ENCODE results near the gene APBA1.

The APBA1 gene

GRCh38 chr9:69621730-69622460 lies 50.3 kb downstream of the APBA1 start:
- intact Hi-C loops (cut with DNase I; ENCODE audit: low total_unique reads) = no loop called here
- Histone ChIP-seq H3K4me3 (no peak overlapping the region), H3K9me3 (no peaks in the 10 kb centered on the region), H3K27me3 (no peaks in the 10 kb centered on the region), H3K36me3 (no peaks in the 10 kb centered on the region), H3K27ac (no peak overlapping the region), H3K4me1 (no peaks in the 10 kb centered on the region)
- no peak for TF ChIP-seq CTCF (IDR thresholded peaks at IDR 0.05)
- no peak for DNase-seq

DNA sequence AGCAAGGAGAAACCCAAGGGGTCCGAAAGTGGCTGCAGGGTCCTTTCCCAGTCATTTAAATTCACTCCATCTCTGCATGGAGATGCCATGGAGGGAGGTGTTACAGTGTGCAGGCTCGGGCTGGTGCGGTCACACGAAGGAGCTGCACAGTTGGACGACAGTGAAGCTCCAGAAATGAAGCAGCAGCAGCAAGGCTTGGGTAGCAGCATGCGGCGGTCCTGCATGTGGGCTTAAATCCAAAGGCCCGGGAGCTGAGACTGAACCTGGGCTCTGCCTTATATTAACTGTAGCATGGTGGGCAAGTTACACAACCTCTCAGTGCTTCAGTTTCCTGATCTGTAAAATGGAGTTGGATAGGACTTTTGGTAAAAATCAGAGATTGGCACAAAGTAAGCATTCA lies 51.4 kb downstream of the APBA1 start:
- no peak for TF ChIP-seq CTCF (IDR thresholded peaks at IDR 0.05)
- Histone ChIP-seq H3K4me3 (no peak overlapping the region), H3K9me3 (no peaks in the 10 kb centered on the region), H3K4me1 (no peaks in the 10 kb centered on the region), H3K36me3 (no peaks in the 10 kb centered on the region), H3K27me3 (no peaks in the 10 kb centered on the region), H3K27ac (no peak overlapping the region)
- no peak for DNase-seq
- intact Hi-C loops (cut with DNase I; ENCODE audit: low total_unique reads) = no loop called here

- Histone ChIP-seq H3K27me3 (no peaks in the 10 kb centered on the region), H3K27ac (no peak overlapping the region), H3K4me3 (no peak overlapping the region), H3K4me1 (no peaks in the 10 kb centered on the region), H3K36me3 (no peaks in the 10 kb centered on the region), H3K9me3 (no peaks in the 10 kb centered on the region)
- no peak for DNase-seq
- no peak for TF ChIP-seq CTCF (IDR thresholded peaks at IDR 0.05)
- intact Hi-C loops (cut with DNase I; ENCODE audit: low total_unique reads) = no loop called here
Observed at GRCh38 chr9:69619233-69619632, 52.9 kb downstream of the APBA1 start.

- intact Hi-C loops (cut with DNase I; ENCODE audit: low total_unique reads) = no loop called here
- Histone ChIP-seq H3K9me3 (no peaks in the 10 kb centered on the region), H3K27me3 (no peaks in the 10 kb centered on the region), H3K4me3 (no peak overlapping the region), H3K4me1 (no peaks in the 10 kb centered on the region), H3K36me3 (no peaks in the 10 kb centered on the region), H3K27ac (no peak overlapping the region)
- no peak for DNase-seq
- no peak for TF ChIP-seq CTCF (IDR thresholded peaks at IDR 0.05)
Observed at GRCh38 chr9:69617006-69617405, 55.2 kb downstream of the APBA1 start.

DNA sequence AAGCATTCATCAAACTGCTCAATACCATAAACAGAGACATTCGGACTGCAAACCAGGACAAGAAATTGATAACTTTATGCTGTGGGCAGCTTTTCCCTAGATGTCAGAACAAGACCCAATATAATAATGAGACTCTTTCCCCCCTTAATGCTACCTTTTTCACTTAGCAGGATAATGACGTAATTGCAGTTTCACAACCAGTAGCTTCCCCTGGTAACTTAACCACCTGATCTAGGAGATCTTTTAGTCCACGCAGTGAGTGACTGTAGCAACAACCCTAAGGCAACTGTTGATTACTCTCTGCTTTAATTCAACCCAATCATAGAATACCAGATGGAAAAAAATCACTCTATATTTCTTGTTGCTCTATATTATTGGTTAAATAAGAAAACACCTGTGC lies 56.3 kb downstream of the APBA1 start:
- intact Hi-C loops (cut with DNase I; ENCODE audit: low total_unique reads) = no loop called here
- H3K4me3 ChIP-seq = no peak overlapping the region
- H3K27me3 ChIP-seq = no peaks in the 10 kb centered on the region
- no peaks in the 10 kb centered on the region for H3K9me3 ChIP-seq
- no peaks in the 10 kb centered on the region for H3K36me3 ChIP-seq
- TF ChIP-seq CTCF (IDR thresholded peaks at IDR 0.05) = no peak
- no peak overlapping the region for H3K27ac ChIP-seq
- no peak for DNase-seq
- H3K4me1 ChIP-seq = no peaks in the 10 kb centered on the region

GRCh38 chr9:69611221-69611620 lies 61.0 kb downstream of the APBA1 start:
- no peak for TF ChIP-seq CTCF (IDR thresholded peaks at IDR 0.05)
- Histone ChIP-seq H3K27ac (no peak overlapping the region), H3K4me3 (no peak overlapping the region), H3K9me3 (no peaks in the 10 kb centered on the region), H3K36me3 (no peaks in the 10 kb centered on the region), H3K4me1 (no peaks in the 10 kb centered on the region), H3K27me3 (no peaks in the 10 kb centered on the region)
- intact Hi-C loops (cut with DNase I; ENCODE audit: low total_unique reads) = no loop called here
- no peak for DNase-seq

Measured in tibial artery (tissue), 4 donors.